OCI-LY3 (cell line): ENCODE measurements around the gene ADAMTS14.

Source experiments
- H2AFZ ChIP-seq: fragments of 200-600, 300-600 bp; shearing (Covaris generic); 2 replicates; pipeline ENCODE4 v1.6.0; 2014; ENCODE audit warnings: antibody characterized with exemption, low read depth, low read length
- H3K27ac ChIP-seq: fragments of 200-600, 300-600 bp; sonication (generic); 2 replicates; pipeline ENCODE4 v1.5.1; 2014; ENCODE audit warnings: mild to moderate bottlenecking, low read length, moderate library complexity, mixed read lengths
- H3K27me3 ChIP-seq: fragments of 200-600, 300-600 bp; sonication (generic); 2 replicates; pipeline ENCODE4 v1.6.1; 2014; ENCODE audit warnings: low read depth, low read length, mixed read lengths
- H3K36me3 ChIP-seq: fragments of 200-600, 300-600 bp; sonication (generic); replicated peaks from 2 replicates; pipeline ENCODE3; 2014; ENCODE audit warnings: low read depth, low read length, mixed read lengths
- H3K4me1 ChIP-seq: fragments of 300-600, 200-600 bp; sonication (generic); 2 replicates; pipeline ENCODE4 v1.6.1; 2014; ENCODE audit warnings: low read length, mixed read lengths
- H3K4me2 ChIP-seq: fragments of 200-600, 300-600 bp; sonication (generic); 2 replicates; pipeline ENCODE4 v1.6.1; 2014; ENCODE audit warnings: low read length, mixed read lengths
- H3K4me3 ChIP-seq: fragments of 300-600, 200-600 bp; sonication (generic); 2 replicates; pipeline ENCODE4 v1.5.1; 2014; ENCODE audit warnings: antibody characterized with exemption, mild to moderate bottlenecking, low read length, moderate library complexity
- H3K79me2 ChIP-seq: fragments of 300-600, 200-600 bp; shearing (Covaris generic); 2 replicates; pipeline ENCODE4 v1.6.1; 2014; ENCODE audit warnings: mild to moderate bottlenecking, low read length, mixed read lengths
- H3K9ac ChIP-seq: fragments of 300-600, 200-600 bp; shearing (Covaris generic); 2 replicates; pipeline ENCODE4 v1.6.0; 2014; ENCODE audit warnings: mild to moderate bottlenecking, low read length, moderate library complexity
- H3K9me3 ChIP-seq: fragments of 200-600, 300-600 bp; shearing (Covaris generic); 2 replicates; pipeline ENCODE4 v1.6.1; 2014; ENCODE audit warnings: low read length, mixed read lengths; ENCODE audit not compliant: insufficient read depth
- H4K20me1 ChIP-seq: fragments of 200-600, 300-600 bp; sonication (generic); 2 replicates; pipeline ENCODE4 v1.6.1; 2016; ENCODE audit warnings: low read length, mixed read lengths; ENCODE audit not compliant: insufficient read depth
- EZH2phosphoT487 ChIP-seq: fragments of 200-600 bp; shearing (Covaris generic); IDR thresholded peaks from 2 replicates; pipeline ENCODE4 v1.6.1; 2018; ENCODE audit warnings: antibody characterized with exemption, mixed run types, low read depth
- TF ChIP-seq, protein P1 (sequence below): fragments of 200-600, 300-600 bp; sonication (generic); IDR thresholded peaks from 2 replicates; pipeline ENCODE4 v1.5.1; 2014; ENCODE audit warnings: antibody characterized with exemption, low read length, low read depth

ADAMTS14 gene

GRCh38 chr10:70685455-70685911 is 13.2 kb downstream of the ADAMTS14 start:
- Histone ChIP-seq H3K9ac (no peak overlapping the region), H3K4me1 (no peaks in the 10 kb centered on the region), H3K79me2 (no peaks in the 10 kb centered on the region), H3K4me2 (no peak overlapping the region), H4K20me1 (no peaks in the 10 kb centered on the region), H3K9me3 (no peaks in the 10 kb centered on the region), H2AFZ (no peak overlapping the region), H3K27me3 (no peaks in the 10 kb centered on the region), H3K27ac (no peak overlapping the region), H3K36me3 (no peaks in the 10 kb centered on the region), H3K4me3 (no peak overlapping the region)
- TF ChIP-seq, protein P1, sequence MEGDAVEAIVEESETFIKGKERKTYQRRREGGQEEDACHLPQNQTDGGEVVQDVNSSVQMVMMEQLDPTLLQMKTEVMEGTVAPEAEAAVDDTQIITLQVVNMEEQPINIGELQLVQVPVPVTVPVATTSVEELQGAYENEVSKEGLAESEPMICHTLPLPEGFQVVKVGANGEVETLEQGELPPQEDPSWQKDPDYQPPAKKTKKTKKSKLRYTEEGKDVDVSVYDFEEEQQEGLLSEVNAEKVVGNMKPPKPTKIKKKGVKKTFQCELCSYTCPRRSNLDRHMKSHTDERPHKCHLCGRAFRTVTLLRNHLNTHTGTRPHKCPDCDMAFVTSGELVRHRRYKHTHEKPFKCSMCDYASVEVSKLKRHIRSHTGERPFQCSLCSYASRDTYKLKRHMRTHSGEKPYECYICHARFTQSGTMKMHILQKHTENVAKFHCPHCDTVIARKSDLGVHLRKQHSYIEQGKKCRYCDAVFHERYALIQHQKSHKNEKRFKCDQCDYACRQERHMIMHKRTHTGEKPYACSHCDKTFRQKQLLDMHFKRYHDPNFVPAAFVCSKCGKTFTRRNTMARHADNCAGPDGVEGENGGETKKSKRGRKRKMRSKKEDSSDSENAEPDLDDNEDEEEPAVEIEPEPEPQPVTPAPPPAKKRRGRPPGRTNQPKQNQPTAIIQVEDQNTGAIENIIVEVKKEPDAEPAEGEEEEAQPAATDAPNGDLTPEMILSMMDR: no peak
- no peak for TF ChIP-seq EZH2phosphoT487

- Histone ChIP-seq H3K27me3 (no peaks in the 10 kb centered on the region), H3K27ac (no peak overlapping the region), H3K4me1 (no peaks in the 10 kb centered on the region), H2AFZ (no peak overlapping the region), H3K4me3 (no peak overlapping the region), H3K9ac (no peak overlapping the region), H3K36me3 (no peaks in the 10 kb centered on the region), H3K9me3 (no peaks in the 10 kb centered on the region), H3K79me2 (no peaks in the 10 kb centered on the region), H4K20me1 (no peaks in the 10 kb centered on the region), H3K4me2 (no peak overlapping the region)
- TF ChIP-seq, protein P1: no peak
- no peak for TF ChIP-seq EZH2phosphoT487
Measured at GRCh38 chr10:70688828-70689227, 16.5 kb downstream of the ADAMTS14 start.

- Histone ChIP-seq H3K9me3 (no peaks in the 10 kb centered on the region), H3K9ac (no peak overlapping the region), H3K4me2 (no peak overlapping the region), H3K36me3 (no peaks in the 10 kb centered on the region), H3K27me3 (no peaks in the 10 kb centered on the region), H3K79me2 (no peaks in the 10 kb centered on the region), H4K20me1 (no peaks in the 10 kb centered on the region), H3K4me3 (no peak overlapping the region), H3K4me1 (no peaks in the 10 kb centered on the region), H3K27ac (no peak overlapping the region), H2AFZ (no peak overlapping the region)
- TF ChIP-seq, protein P1: no peak
- TF ChIP-seq EZH2phosphoT487: no peak
Measured at GRCh38 chr10:70689661-70690060, 17.4 kb downstream of the ADAMTS14 start.

- Histone ChIP-seq H4K20me1 (no peaks in the 10 kb centered on the region), H3K4me1 (no peaks in the 10 kb centered on the region), H3K4me3 (no peak overlapping the region), H2AFZ (no peak overlapping the region), H3K9me3 (no peaks in the 10 kb centered on the region), H3K36me3 (no peaks in the 10 kb centered on the region), H3K79me2 (no peaks in the 10 kb centered on the region), H3K27ac (no peak overlapping the region), H3K4me2 (no peak overlapping the region), H3K9ac (no peak overlapping the region), H3K27me3 (no peaks in the 10 kb centered on the region)
- TF ChIP-seq EZH2phosphoT487: no peak
- TF ChIP-seq, protein P1: no peak
Measured at GRCh38 chr10:70690589-70690988, 18.3 kb downstream of the ADAMTS14 start.
